GM21381 (cell line): Measurements from ENCODE around the gene CASP9.
"Not testable (repeated sequence)": the region's sequence is repeated elsewhere in the genome, so short reads cannot be mapped to it uniquely, and the experiment has no call there.

ENCODE experiments used
- ATAC-seq: cut with Tn5 transposase; IDR thresholded peaks from one replicate; pipeline ENCODE4 v1.9.1; 2021; ENCODE audit warnings: mild to moderate bottlenecking, moderate library complexity; ENCODE audit not compliant: unreplicated experiment

Gene CASP9

GRCh38 chr1:15471067-15471466 lies 52.9 kb downstream of the CASP9 start:
- not testable (repeated sequence) for ATAC-seq

- not testable (repeated sequence) for ATAC-seq
These were observed 54.1 kb downstream of the CASP9 start for GRCh38 chr1:15469821-15470448.

GRCh38 chr1:15469361-15469760 lies 54.7 kb downstream of the CASP9 start:
- ATAC-seq, result no peak

- no peak for ATAC-seq
These were observed 55.9 kb downstream of the CASP9 start for GRCh38 chr1:15468145-15468544.

GRCh38 chr1:15466955-15467625 lies 56.9 kb downstream of the CASP9 start:
- ATAC-seq, result not testable (repeated sequence)

- ATAC-seq, result no peak
These were observed 58.3 kb downstream of the CASP9 start for GRCh38 chr1:15465674-15466073.

- ATAC-seq, result not testable (repeated sequence)
These were observed 60.1 kb downstream of the CASP9 start for GRCh38 chr1:15463926-15464322.

- ATAC-seq, result not testable (repeated sequence)
These were observed 60.8 kb downstream of the CASP9 start for GRCh38 chr1:15463064-15463800.

- ATAC-seq, result no peak
These were observed 63.3 kb downstream of the CASP9 start for GRCh38 chr1:15460708-15461095.

GRCh38 chr1:15459771-15460707 lies 64.0 kb downstream of the CASP9 start:
- ATAC-seq, result no peak

- not testable (repeated sequence) for ATAC-seq
These were observed 65.6 kb downstream of the CASP9 start for GRCh38 chr1:15458388-15458787.

GRCh38 chr1:15457585-15457984 lies 66.4 kb downstream of the CASP9 start:
- no peak for ATAC-seq

- ATAC-seq, result no peak
These were observed 67.6 kb downstream of the CASP9 start, which contains the start of gene CELA2A for GRCh38 chr1:15456313-15456954. CELA2A (plus strand) TSS chr1:15456732; CDS start chr1:15456754, 22 bp downstream.

- ATAC-seq, result no peak
These were observed 68.5 kb downstream of the CASP9 start for GRCh38 chr1:15455522-15455921.

- no peak for ATAC-seq
These were observed 69.8 kb downstream of the CASP9 start for GRCh38 chr1:15454256-15454655.

- no peak for ATAC-seq
These were observed 70.3 kb downstream of the CASP9 start for GRCh38 chr1:15453734-15454133.

- no peak for ATAC-seq
These were observed 71.0 kb downstream of the CASP9 start for GRCh38 chr1:15452866-15453571.

GRCh38 chr1:15452216-15452615 lies 71.8 kb downstream of the CASP9 start:
- ATAC-seq, result no peak

GRCh38 chr1:15451014-15451722 lies 72.8 kb downstream of the CASP9 start:
- no peak for ATAC-seq
